GM19455 (cell line): ENCODE data around the gene GALNT1.

ENCODE experiments used
- ATAC-seq: cut with Tn5 transposase; IDR thresholded peaks from one replicate; pipeline ENCODE4 v1.9.1; 2021; ENCODE audit not compliant: unreplicated experiment

Gene GALNT1

DNA sequence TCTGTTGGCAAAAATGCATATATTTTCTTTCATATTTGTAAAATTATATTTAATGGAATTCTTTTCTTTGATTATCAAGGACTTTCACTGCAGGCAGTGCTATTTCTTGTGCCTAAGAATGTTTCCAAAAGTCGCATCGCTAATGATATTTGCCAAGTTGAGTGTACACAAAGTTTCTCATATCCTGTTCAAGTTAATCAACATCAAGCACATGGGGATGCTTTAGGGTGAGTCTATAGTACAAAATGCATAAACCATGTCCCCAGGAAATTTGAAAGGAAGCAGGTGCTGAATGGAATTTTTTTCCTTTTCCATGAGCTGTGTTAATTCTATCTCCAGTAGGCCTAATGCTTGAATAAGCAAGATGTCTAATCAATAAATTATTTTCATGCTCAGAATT is 129.7 kb downstream of the GALNT1 start:
- no peak for ATAC-seq

GRCh38 chr18:35713545-35713944 is 132.0 kb downstream of the GALNT1 start:
- no peak for ATAC-seq

DNA sequence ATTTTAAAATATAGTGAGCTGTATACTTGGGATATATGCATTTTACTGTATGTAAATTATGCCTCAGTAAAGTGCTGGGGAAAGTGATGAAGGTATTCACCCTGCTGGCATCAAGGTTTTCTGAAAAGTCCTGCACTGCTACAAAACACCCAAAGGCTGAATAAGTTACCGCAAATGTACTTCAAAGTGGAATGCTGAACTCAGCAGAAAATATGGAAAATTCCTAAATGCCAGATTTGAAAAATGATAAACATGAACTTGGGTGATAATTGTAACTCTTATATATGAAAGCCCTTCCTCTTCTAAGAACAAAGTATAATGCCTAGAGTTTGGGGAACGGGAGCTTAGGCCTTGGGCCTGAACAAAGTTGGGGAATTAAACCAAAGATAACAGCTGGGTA is 133.0 kb downstream of the GALNT1 start:
- no peak for ATAC-seq

GRCh38 chr18:35715139-35715538 is 133.6 kb downstream of the GALNT1 start:
- no peak for ATAC-seq

DNA sequence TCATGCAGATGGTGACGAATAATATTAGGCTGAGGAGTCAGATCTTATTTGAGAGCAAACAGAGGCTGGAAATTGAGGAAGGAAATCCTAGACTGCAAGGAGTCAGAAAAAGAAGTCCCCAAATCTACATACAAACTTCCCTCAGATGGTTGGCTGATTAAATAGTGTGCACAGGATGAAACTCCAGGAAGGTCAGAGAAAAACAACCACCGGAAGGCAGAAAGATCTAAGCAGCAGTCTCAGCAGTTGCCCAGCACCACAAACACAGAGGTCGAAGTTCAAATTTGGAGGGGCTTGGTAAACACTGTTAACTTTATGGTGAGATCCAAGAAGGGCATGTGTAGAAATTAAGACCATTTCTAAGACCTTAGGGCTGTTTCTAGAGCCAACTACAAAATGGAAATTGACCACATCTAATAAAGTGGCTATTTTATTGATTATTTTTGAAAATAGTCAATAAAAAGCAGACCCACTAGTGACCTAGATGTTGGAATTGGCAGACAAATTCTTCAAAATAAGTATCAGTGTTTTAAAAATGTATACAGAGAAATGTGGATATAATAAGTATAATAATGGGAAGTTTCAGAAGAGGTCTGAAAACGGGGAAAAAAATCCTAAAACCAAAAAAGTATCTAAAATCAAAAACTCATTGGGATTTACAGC is 134.8 kb downstream of the GALNT1 start:
- ATAC-seq = no peak

- no peak for ATAC-seq
Observed at GRCh38 chr18:35717182-35717581, 135.6 kb downstream of the GALNT1 start.

GRCh38 chr18:35721431-35722081 is 140.0 kb downstream of the GALNT1 start:
- ATAC-seq = no peak

DNA sequence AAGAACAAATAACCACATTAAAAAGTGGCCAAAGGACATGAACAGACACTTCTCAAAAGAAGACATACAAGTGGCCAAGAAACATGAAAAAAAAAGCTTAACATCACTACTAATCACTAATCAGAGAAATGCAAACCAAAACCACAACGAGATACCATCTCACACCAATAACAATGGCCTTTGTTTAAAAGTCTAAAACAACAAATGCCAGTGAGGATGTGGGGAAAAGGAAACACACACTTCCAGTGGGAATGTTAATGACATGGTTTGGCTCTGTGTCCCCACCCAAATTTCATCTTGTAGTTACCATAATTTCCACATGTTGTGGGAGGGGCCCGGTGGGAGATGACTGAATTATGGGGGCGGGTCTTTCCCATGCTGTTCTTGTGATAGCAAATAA is 147.1 kb downstream of the GALNT1 start:
- ATAC-seq = no peak

GRCh38 chr18:35729991-35730668 is 148.6 kb downstream of the GALNT1 start:
- no peak for ATAC-seq

DNA sequence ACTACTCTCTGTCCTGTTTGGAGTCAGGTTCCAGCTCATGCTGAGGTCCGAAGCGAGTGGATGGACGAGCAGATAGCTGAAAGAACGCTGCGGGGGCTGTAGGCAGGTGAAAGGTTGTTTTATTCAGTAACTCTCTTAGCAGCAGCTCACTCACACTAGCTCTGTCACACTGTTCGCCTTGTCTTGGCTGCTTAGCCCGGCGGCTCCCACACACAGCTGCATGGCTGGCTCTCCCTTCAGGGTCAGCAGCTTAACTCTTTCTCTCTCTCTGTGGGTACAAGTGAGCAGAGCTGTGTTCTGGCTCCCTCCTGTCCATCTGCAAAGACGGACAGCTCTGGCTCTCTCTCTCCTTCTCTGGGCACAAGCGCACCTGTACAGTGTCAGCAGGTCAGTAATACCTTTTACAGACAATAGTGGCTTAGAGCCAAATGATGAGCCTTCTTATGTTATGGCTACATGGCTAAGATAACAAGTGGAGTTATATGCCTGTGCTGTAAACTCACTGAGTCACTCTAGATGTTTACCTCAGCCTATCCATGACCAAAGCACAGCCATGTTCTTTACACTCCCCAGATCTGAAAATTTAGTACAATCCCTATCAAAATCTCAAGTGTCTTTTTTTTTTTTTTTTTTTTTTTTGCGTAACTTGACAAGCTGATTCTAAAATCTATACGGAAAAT is 149.3 kb downstream of the GALNT1 start:
- no peak for ATAC-seq

GRCh38 chr18:35731701-35732100 is 150.2 kb downstream of the GALNT1 start:
- no peak for ATAC-seq

- ATAC-seq = no peak
Observed at GRCh38 chr18:35732162-35732561, 150.6 kb downstream of the GALNT1 start.

- ATAC-seq = no peak
Observed at GRCh38 chr18:35732636-35733035, 151.1 kb downstream of the GALNT1 start.

- ATAC-seq = no peak
Observed at GRCh38 chr18:35733408-35733807, 151.9 kb downstream of the GALNT1 start.

DNA sequence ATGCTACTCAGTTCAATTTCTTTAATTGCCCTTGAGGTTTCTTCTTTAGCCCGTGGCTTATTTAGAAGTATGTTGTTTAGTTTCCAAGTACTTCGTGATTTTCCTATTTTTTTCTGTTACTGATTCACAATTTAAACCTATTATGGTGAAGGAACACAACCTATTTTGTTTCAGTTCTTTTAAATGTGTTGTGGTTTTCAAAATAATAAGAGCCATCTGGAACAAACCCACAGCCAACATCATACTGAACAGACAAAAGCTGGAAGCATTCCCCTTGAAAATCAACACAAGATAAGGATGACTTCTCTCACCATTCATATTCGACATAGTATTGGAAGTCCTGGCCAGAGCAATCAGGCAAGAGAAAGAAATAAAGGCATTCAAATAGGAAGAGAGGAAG is 155.2 kb downstream of the GALNT1 start:
- ATAC-seq = no peak

DNA sequence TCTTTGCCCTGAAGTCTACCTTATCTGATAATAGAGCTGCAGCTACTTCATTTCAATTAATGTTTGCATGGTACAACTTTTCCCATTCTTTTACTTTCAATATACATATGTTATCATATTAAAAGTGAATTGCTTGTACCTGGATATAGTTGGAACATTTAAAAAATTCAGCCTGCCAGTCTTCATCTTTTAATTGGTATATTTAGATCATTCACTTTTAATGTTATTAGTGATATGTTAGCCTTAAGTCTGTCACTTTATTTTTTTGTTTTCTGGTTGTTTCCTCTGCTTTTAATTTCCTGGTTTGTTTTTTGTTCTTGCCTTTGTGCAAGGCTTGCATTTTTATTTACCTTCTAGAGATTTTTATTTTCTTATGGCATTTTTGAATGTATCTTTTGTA is 158.2 kb downstream of the GALNT1 start:
- no peak for ATAC-seq

DNA sequence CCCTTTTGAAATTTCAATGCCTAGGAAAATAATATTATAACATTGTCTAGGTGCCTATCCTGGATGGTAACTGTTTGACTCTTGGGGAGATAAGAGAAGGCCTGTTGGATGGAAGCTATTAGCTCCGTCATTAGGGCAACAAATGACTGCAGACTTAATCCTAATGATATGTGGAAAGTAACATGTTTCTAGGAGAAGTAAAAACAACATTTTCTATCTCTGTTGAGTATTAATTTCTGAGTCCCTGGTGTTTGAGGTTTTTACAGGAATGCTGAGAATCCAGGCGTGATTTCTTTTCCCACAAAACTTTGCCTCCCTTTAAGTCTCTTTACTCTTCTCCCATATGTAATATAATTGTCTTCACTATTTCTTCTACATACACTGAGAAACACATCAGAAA is 159.1 kb downstream of the GALNT1 start:
- ATAC-seq = no peak

- ATAC-seq = no peak
Observed at GRCh38 chr18:35743916-35744315, 162.4 kb downstream of the GALNT1 start.

GRCh38 chr18:35745814-35746213 is 164.3 kb downstream of the GALNT1 start:
- ATAC-seq = no peak

DNA sequence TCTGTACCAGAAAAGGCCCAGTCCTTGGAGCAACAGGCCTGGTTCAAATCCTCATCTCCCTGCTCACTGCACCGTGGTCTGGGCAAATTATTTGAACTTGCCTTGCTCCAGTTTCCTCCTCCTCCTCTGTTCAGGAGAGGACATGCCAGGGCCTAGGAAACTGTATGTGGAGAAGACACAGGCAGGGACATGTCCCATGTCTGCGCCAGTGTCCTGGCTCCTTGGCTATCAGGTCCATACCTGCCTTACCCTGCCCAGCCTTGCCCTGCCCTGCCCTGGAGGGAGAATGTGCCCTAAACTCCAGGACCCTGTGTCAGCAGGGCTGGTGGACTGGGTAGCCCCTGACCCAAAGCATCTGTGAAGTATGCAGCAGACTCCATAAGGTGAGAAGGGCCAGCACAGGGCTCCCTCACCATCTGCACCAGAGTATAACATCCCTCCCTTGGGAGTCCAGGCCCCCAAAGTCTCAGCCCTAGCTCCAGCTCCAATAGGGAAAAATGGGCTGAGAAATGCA is 165.3 kb downstream of the GALNT1 start:
- ATAC-seq = no peak

GRCh38 chr18:35747894-35748472 is 166.4 kb downstream of the GALNT1 start:
- no peak for ATAC-seq
